ENCODE results near the gene ADPRHL1. TPM values are rescaled to one million over a fixed set of nuclear protein-coding genes. Genes with fewer than 3 reads are reported as not detected.
"Not testable (repeated sequence)": the region's sequence is repeated elsewhere in the genome, so short reads cannot be mapped to it uniquely, and the experiment has no call there.

Gene ADPRHL1
- total RNA-seq, 1 donor from 2014 or later = 11.3 TPM

- DNase-seq (ENCODE audit: low spot score in 2 of 2) = peak in 1 of 2 donors; percentile 53
- Histone ChIP-seq H3K27me3 (no peaks in the 10 kb centered on the region), H3K27ac (no peak overlapping the region), H3K4me1 (no peaks in the 10 kb centered on the region), H3K9me3 (no peaks in the 10 kb centered on the region), H3K4me3 (no peak overlapping the region), H3K36me3 (no peaks in the 10 kb centered on the region)
- intact Hi-C loops (cut with DNase I) = no loop called here
- TF ChIP-seq CTCF (IDR thresholded peaks at IDR 0.05) = no peak
These were observed 84.1 kb downstream of the ADPRHL1 start for GRCh38 chr13:113369189-113369588.

- H3K27ac ChIP-seq; H3K4me3 ChIP-seq; H3K36me3 ChIP-seq; H3K9me3 ChIP-seq; H3K27me3 ChIP-seq; intact Hi-C loops (cut with DNase I); H3K4me1 ChIP-seq: not testable (repeated sequence)
- DNase-seq (ENCODE audit: low spot score in 2 of 2) = peak in 1 of 2 donors; percentile 27
These were observed 84.9 kb downstream of the ADPRHL1 start for GRCh38 chr13:113368353-113368752.

GRCh38 chr13:113367771-113368170 is 85.5 kb downstream of the ADPRHL1 start:
- DNase-seq (ENCODE audit: low spot score in 2 of 2) = peak in 1 of 2 donors; percentile 50
- no peak overlapping the region for H3K27ac ChIP-seq
- H3K4me3 ChIP-seq = no peak overlapping the region
- peaks cover 7 to 8% of the 10 kb centered on the region in 2 donors for H3K4me1 ChIP-seq
- H3K27me3 ChIP-seq = peaks cover 5% of the 10 kb centered on the region
- no peaks in the 10 kb centered on the region for H3K9me3 ChIP-seq
- intact Hi-C loops (cut with DNase I) = no loop called here
- H3K36me3 ChIP-seq = no peaks in the 10 kb centered on the region
- no peak for TF ChIP-seq CTCF (IDR thresholded peaks at IDR 0.05)

GRCh38 chr13:113367020-113367560 is 86.2 kb downstream of the ADPRHL1 start:
- H3K27me3 ChIP-seq = peaks cover 5% of the 10 kb centered on the region
- intact Hi-C loops (cut with DNase I) = no loop called here
- H3K36me3 ChIP-seq = no peaks in the 10 kb centered on the region
- H3K4me3 ChIP-seq = no peak overlapping the region
- DNase-seq (ENCODE audit: low spot score in 2 of 2) = peak in 1 of 2 donors; percentile 52
- H3K27ac ChIP-seq = no peak overlapping the region
- H3K4me1 ChIP-seq = peaks cover 7 to 8% of the 10 kb centered on the region in 2 donors
- H3K9me3 ChIP-seq = no peaks in the 10 kb centered on the region
- no peak for TF ChIP-seq CTCF (IDR thresholded peaks at IDR 0.05)

GRCh38 chr13:113365971-113366588 is 87.2 kb downstream of the ADPRHL1 start:
- no peaks in the 10 kb centered on the region for H3K9me3 ChIP-seq
- peaks cover 7 to 8% of the 10 kb centered on the region in 2 donors for H3K4me1 ChIP-seq
- peak in 1 of 2 donors; percentile 49 for DNase-seq (ENCODE audit: low spot score in 2 of 2)
- no peak overlapping the region for H3K4me3 ChIP-seq
- H3K27me3 ChIP-seq = peaks cover 5% of the 10 kb centered on the region
- no peak for TF ChIP-seq CTCF (IDR thresholded peaks at IDR 0.05)
- no peaks in the 10 kb centered on the region for H3K36me3 ChIP-seq
- intact Hi-C loops (cut with DNase I) = no loop called here
- H3K27ac ChIP-seq = no peak overlapping the region

- Histone ChIP-seq H3K4me1 (peaks cover 7 to 8% of the 10 kb centered on the region in 2 donors), H3K36me3 (no peaks in the 10 kb centered on the region), H3K27me3 (peaks cover 5% of the 10 kb centered on the region), H3K27ac (no peak overlapping the region), H3K9me3 (no peaks in the 10 kb centered on the region), H3K4me3 (no peak overlapping the region)
- intact Hi-C loops (cut with DNase I) = no loop called here
- TF ChIP-seq CTCF (IDR thresholded peaks at IDR 0.05) = no peak
- DNase-seq (ENCODE audit: low spot score in 2 of 2) = peak in 1 of 2 donors; percentile 44
These were observed 87.7 kb downstream of the ADPRHL1 start for GRCh38 chr13:113365583-113365970.
